K562 (cell line): ENCODE measurements around the gene OR1S1. TPM values are rescaled to one million over a fixed set of nuclear protein-coding genes. Genes with fewer than 3 reads are reported as not detected.
A peak's percentile ranks its signal among the peaks of the same experiment; 100 is the strongest.

ENCODE experiments used
- ATAC-seq: fragments of 200-7000 bp; cut with Tn5 transposase; 3 replicates; pipeline ENCODE4 v1.9.1; 2020; ENCODE audit warnings: moderate library complexity
- BruUV-seq: library from RNA; stranded (reverse); fragments of 400-500 nt; replicated peaks from 2 replicates; lab custom pipeline; 2021; lab: Mats Ljungman, UMichigan
- CTCF ChIA-PET: fragments of 300-600 bp; formaldehyde crosslinking; extraction: SDS; loops from one replicate; lab custom pipeline; 2021; ENCODE audit warnings: low intra/inter-chr PET ratio; lab: Yijun Ruan, JAX
- POLR2A ChIA-PET: fragments of 300-600, 350-650 bp; sonication (Branson Sonifier 250); formaldehyde crosslinking; extraction: SDS; loops from one replicate; lab custom pipeline; 2021; ENCODE audit warnings: antibody characterized with exemption, inconsistent platforms; lab: Yijun Ruan, JAX
- DNase-seq, 4 experiments: peaks; one replicate each; pipeline versions ENCODE4 v3.0.0 to v3.0.0-alpha.2; 2011 to 2018; ENCODE audit warnings: low spot score in 3 of 4, mixed read lengths in 3 of 4; ENCODE audit errors: extremely low read depth in 1 of 4
- FAIRE-seq: peaks from 2 replicates; lab custom pipeline; 2011; peaks lifted over from hg19 to GRCh38; lab: Jason Lieb, UNC
- H2AFZ ChIP-seq: 2 replicates; pipeline ENCODE4 v1.6.0; 2011; ENCODE audit warnings: low read depth, low read length, control low read depth, inconsistent platforms
- H3K27ac ChIP-seq: fragments of 200-600 bp; 3 replicates; pipeline ENCODE4 v1.8.0; 2011; ENCODE audit warnings: low read depth, mild to moderate bottlenecking, control low read depth, inconsistent platforms, low read length, moderate library complexity, mixed read lengths; ENCODE audit errors: extremely low read depth
- H3K27me3 ChIP-seq, 2 experiments: fragments of 300-600 bp in 1 of 2; 2 replicates in 1 of 2; 3 replicates in 1 of 2; pipeline versions ENCODE4 v1.6.0 to v1.8.0; 2011; ENCODE audit warnings: inconsistent platforms in 2 of 2, low read length in 2 of 2, mild to moderate bottlenecking in 1 of 2, mixed read lengths in 1 of 2, moderate library complexity in 1 of 2; ENCODE audit not compliant: control insufficient read depth in 2 of 2, insufficient read depth in 2 of 2
- H3K36me3 ChIP-seq: fragments of 300-600 bp; 3 replicates; pipeline ENCODE4 v1.8.0; 2011; ENCODE audit warnings: mild to moderate bottlenecking, low read length, inconsistent platforms; ENCODE audit not compliant: control insufficient read depth, insufficient read depth
- H3K4me1 ChIP-seq, 2 experiments: fragments of 200-600 bp in 1 of 2; replicated peaks in 1 of 2; 2 replicates in 1 of 2; 3 replicates in 1 of 2; pipeline versions ENCODE4 v1.5.1 to v1.8.0; 2011; ENCODE audit warnings: inconsistent platforms in 2 of 2, low read length in 2 of 2, mild to moderate bottlenecking in 1 of 2, mixed read lengths in 1 of 2, moderate library complexity in 1 of 2; ENCODE audit not compliant: control insufficient read depth in 2 of 2, insufficient read depth in 2 of 2
- H3K4me2 ChIP-seq: 2 replicates; pipeline ENCODE4 v1.6.1; 2011; ENCODE audit warnings: low read length, control low read depth, inconsistent platforms, mixed read lengths; ENCODE audit not compliant: insufficient read depth
- H3K4me3 ChIP-seq: fragments of 200-600 bp; sonication (generic), shearing (Covaris generic); 2 replicates; pipeline ENCODE4 v1.5.1; 2016; ENCODE audit warnings: control low read depth, inconsistent platforms
- H3K79me2 ChIP-seq: fragments of 200-600 bp; 3 replicates; pipeline ENCODE4 v1.8.0; 2011; ENCODE audit warnings: low read length, inconsistent platforms; ENCODE audit not compliant: control insufficient read depth, insufficient read depth
- H3K9ac ChIP-seq, 2 experiments: 2 replicates each; pipeline versions ENCODE4 v1.6.0 to v1.6.1; 2011; ENCODE audit warnings: low read depth in 2 of 2, low read length in 2 of 2, control low read depth in 1 of 2, inconsistent platforms in 1 of 2, mild to moderate bottlenecking in 1 of 2, mixed read lengths in 1 of 2; ENCODE audit not compliant: insufficient read depth in 1 of 2
- H3K9me1 ChIP-seq: one replicate; pipeline ENCODE4 v1.6.0; 2011; ENCODE audit warnings: inconsistent platforms, mild to moderate bottlenecking, low read length, moderate library complexity; ENCODE audit not compliant: control insufficient read depth, insufficient read depth
- H3K9me3 ChIP-seq: replicated peaks from 2 replicates; pipeline ENCODE4 v1.5.1; 2011; ENCODE audit warnings: low read depth, low read length, inconsistent platforms; ENCODE audit not compliant: control insufficient read depth, insufficient read depth
- H4K20me1 ChIP-seq: replicated peaks from 2 replicates; pipeline ENCODE4 v1.6.1; 2011; ENCODE audit warnings: low read length, inconsistent platforms, mixed read lengths; ENCODE audit not compliant: control insufficient read depth, insufficient read depth
- FOXK1 ChIP-seq: sonication (generic); formaldehyde crosslinking; IDR thresholded peaks from 2 replicates; pipeline ENCODE4 v1.8.0; 2022; ENCODE audit warnings: missing genetic modification reagents, mild to moderate bottlenecking, borderline replicate concordance
- NCOA1 ChIP-seq: fragments of 450-650 bp; IDR thresholded peaks from 2 replicates; pipeline ENCODE4 v1.6.1; 2016; ENCODE audit warnings: low read depth
- NR1H2 ChIP-seq: sonication (generic); formaldehyde crosslinking; IDR thresholded peaks from 2 replicates; pipeline ENCODE4 v1.4.0; 2020; ENCODE audit warnings: mild to moderate bottlenecking, missing genetic modification reagents
- ZNF274 ChIP-seq: IDR thresholded peaks from 2 replicates; pipeline ENCODE4 v1.6.1; 2011; ENCODE audit warnings: low read depth, mild to moderate bottlenecking, low read length, moderate library complexity, borderline replicate concordance
- ZNF316 ChIP-seq: fragments of 450-650 bp; IDR thresholded peaks from 2 replicates; pipeline ENCODE4 v1.6.1; 2016
- WGBS: fragments of 100-300 bp; shearing (Covaris generic); methylation state at CpG from one replicate; pipeline ENCODE4 v1.1.6; 2016; ENCODE audit warnings: low coverage, mixed read lengths; ENCODE audit not compliant: insufficient coverage; ENCODE audit errors: missing lambda C conversion rate; 5-methylcytosine and 5-hydroxymethylcytosine counted together
- in situ Hi-C: fragments of 300-500 bp; cut with MboI; formaldehyde crosslinking; loops from 4 replicates; pipeline ENCODE4 v1.15.0; 2018; ENCODE audit warnings: inconsistent platforms, mixed read lengths
- intact Hi-C: fragments of 100-400 bp; cut with micrococcal nuclease; formaldehyde crosslinking; loops from 2 replicates; pipeline ENCODE4 v1.14.2; 2022
- polyA plus RNA-seq, 8 experiments: library from polyadenylated mRNA; depleted of rRNA in 4 of 8; stranded (reverse) in 5 of 8; unstranded in 3 of 8; fragments of >200 nt; fragmentation: Nextera tagmentation in 2 of 8; fragmentation: Illumina TruSeq in 1 of 8; extraction: Ambion mirVana in 2 of 8; extraction: Trizol in 1 of 8; gene quantifications; 2 replicates each; pipeline versions ENCODE4 v1.2.1 to v1.2.3, GENCODE V29; 2011 to 2014; ENCODE audit warnings: inconsistent platforms in 1 of 8, missing spikeins in 1 of 8
- total RNA-seq, 7 experiments: library from RNA; depleted of rRNA in 6 of 7; stranded (reverse); fragments of >200 nt in 6 of 7; fragmentation: Illumina TruSeq in 2 of 7; extraction: Trizol in 2 of 7; gene quantifications; 2 replicates each; pipeline versions ENCODE4 v1.2.1 to v1.2.3, GENCODE V29; 2011 to 2021; ENCODE audit warnings: low replicate concordance in 1 of 7
- TF ChIP-seq, protein P1 (sequence below), 2 experiments: fragments of 150-350 bp in 1 of 2; IDR thresholded peaks; 2 replicates each; pipeline ENCODE4 v1.6.1; 2012 to 2016; ENCODE audit warnings: low read depth in 2 of 2, low read length in 2 of 2, mild to moderate bottlenecking in 1 of 2, moderate library complexity in 1 of 2
- TF ChIP-seq, protein P2 (sequence below): sonication (generic); formaldehyde crosslinking; IDR thresholded peaks from 2 replicates; pipeline ENCODE4 v1.8.0; 2022; ENCODE audit warnings: mild to moderate bottlenecking, low read depth, missing genetic modification reagents

The OR1S1 gene
- total and polyA plus RNA-seq, 9 of the 15 experiments (the other 6 are each of a cell fraction or from before 2014, with no cell fraction given), result not detected

DNA sequence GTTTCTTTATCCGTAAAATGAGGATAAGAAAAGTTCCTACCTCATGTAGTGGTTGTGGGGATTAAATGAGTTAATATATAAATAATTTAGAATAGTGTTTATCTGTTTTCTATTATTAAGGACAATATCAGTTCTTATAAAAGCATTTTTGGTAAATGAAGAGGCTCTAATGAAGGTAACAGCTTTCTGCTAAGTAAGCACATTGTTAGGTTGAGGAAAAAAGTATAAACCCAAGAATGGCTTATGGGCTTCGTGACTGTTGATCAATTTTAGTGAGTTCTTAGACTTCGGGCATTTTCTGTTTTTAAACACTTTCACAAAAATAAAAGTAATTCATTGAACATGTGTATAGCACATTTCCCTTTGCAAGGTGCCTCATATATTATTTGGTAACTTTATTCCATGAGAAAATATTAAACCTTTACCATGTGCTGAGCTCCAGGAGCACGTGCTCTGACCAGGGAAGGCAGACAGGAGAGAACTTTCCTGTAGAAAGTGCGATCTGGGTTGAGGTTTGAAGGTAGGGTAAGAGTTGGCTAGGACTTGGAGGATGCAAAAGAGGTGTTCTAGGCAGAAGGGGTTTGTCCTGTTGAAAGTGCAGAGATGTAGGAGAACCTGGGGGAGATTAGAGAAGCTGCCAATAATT, 35.0 kb upstream of the OR1S1 start:
- Histone ChIP-seq H4K20me1 (no peaks in the 10 kb centered on the region), H3K79me2 (no peaks in the 10 kb centered on the region), H3K27me3 (no peaks in the 10 kb centered on the region), H3K27ac (no peak overlapping the region), H3K4me3 (no peak overlapping the region), H3K9me3 (no peaks in the 10 kb centered on the region), H3K4me1 (no peaks in the 10 kb centered on the region), H3K36me3 (no peaks in the 10 kb centered on the region), H2AFZ (no peak overlapping the region), H3K9me1 (no peaks in the 10 kb centered on the region), H3K4me2 (no peak overlapping the region), H3K9ac (no peak overlapping the region)
- POLR2A ChIA-PET, result interaction anchor here (0.7 kb wide), 1 partner anchor 9 kb away, joined by 3 read pairs; no protein-coding TSS in a partner anchor
- intact Hi-C loops, result no loop called here
- TF ChIP-seq, protein P1, sequence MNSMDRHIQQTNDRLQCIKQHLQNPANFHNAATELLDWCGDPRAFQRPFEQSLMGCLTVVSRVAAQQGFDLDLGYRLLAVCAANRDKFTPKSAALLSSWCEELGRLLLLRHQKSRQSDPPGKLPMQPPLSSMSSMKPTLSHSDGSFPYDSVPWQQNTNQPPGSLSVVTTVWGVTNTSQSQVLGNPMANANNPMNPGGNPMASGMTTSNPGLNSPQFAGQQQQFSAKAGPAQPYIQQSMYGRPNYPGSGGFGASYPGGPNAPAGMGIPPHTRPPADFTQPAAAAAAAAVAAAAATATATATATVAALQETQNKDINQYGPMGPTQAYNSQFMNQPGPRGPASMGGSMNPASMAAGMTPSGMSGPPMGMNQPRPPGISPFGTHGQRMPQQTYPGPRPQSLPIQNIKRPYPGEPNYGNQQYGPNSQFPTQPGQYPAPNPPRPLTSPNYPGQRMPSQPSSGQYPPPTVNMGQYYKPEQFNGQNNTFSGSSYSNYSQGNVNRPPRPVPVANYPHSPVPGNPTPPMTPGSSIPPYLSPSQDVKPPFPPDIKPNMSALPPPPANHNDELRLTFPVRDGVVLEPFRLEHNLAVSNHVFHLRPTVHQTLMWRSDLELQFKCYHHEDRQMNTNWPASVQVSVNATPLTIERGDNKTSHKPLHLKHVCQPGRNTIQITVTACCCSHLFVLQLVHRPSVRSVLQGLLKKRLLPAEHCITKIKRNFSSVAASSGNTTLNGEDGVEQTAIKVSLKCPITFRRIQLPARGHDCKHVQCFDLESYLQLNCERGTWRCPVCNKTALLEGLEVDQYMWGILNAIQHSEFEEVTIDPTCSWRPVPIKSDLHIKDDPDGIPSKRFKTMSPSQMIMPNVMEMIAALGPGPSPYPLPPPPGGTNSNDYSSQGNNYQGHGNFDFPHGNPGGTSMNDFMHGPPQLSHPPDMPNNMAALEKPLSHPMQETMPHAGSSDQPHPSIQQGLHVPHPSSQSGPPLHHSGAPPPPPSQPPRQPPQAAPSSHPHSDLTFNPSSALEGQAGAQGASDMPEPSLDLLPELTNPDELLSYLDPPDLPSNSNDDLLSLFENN (IDR thresholded peaks at IDR 0.05; ENCODE audit: low read depth in 2 of 2, low read length in 2 of 2), result no peak
- TF ChIP-seq, protein P2, sequence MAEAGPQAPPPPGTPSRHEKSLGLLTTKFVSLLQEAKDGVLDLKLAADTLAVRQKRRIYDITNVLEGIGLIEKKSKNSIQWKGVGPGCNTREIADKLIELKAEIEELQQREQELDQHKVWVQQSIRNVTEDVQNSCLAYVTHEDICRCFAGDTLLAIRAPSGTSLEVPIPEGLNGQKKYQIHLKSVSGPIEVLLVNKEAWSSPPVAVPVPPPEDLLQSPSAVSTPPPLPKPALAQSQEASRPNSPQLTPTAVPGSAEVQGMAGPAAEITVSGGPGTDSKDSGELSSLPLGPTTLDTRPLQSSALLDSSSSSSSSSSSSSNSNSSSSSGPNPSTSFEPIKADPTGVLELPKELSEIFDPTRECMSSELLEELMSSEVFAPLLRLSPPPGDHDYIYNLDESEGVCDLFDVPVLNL (CRISPR knock-in tag), result no peak
- 0 out of 2 replicates have a peak, but pooled peaks have one; percentile 29 for TF ChIP-seq ZNF316
- no peak for TF ChIP-seq FOXK1 (CRISPR knock-in tag)
- no peak for TF ChIP-seq NCOA1
- TF ChIP-seq ZNF274, result no peak
- TF ChIP-seq NR1H2 (CRISPR knock-in tag), result no peak
- in situ Hi-C loops, result no loop called here
- DNase-seq, result no peak
- no TSS peak for BruUV-seq
- no peak for FAIRE-seq
- under 1% methylated on average over 5 of the region's 5 CpGs for WGBS
- ATAC-seq, result no peak
- CTCF ChIA-PET, result no interaction called here
